Measurements from ENCODE around the gene NEURL2. TPM values are rescaled to one million over a fixed set of nuclear protein-coding genes. Genes with fewer than 3 reads are reported as not detected.

The NEURL2 gene
- 4.7 and 6.8 TPM in 2 replicates for total RNA-seq

GRCh38 chr20:45890985-45891983 lies at the start of gene NEURL2, which contains the start of gene CTSA:
Gene NEURL2 (minus strand): TSS chr20:45891208. CDS start chr20:45890991, 217 bp downstream.
Gene CTSA (plus strand): TSS chr20:45891335. CDS start chr20:45891569, 234 bp downstream.

GRCh38 chr20:45934586-45935415 lies 43.8 kb upstream of the NEURL2 start, which contains the start of gene PCIF1:
Gene PCIF1 (plus strand): TSS chr20:45934683. CDS start chr20:45939000, 4,317 bp downstream.

GRCh38 chr20:45911486-45912343 lies 20.7 kb upstream of the NEURL2 start, which contains the start of gene PLTP:
Gene PLTP (minus strand): TSS chr20:45912155. CDS start chr20:45911452, 703 bp downstream.

GRCh38 chr20:45887346-45887715 lies 3.7 kb downstream of the NEURL2 start, which contains the start of gene SPATA25:
Gene SPATA25 (minus strand): TSS chr20:45887622. CDS start chr20:45887590, 32 bp downstream.

GRCh38 chr20:45880988-45881788 lies 9.8 kb downstream of the NEURL2 start, which contains the start of gene ZSWIM1:
Gene ZSWIM1 (plus strand): TSS chr20:45881227. CDS start chr20:45882593, 1,366 bp downstream.

GRCh38 chr20:45857114-45857881 lies 33.7 kb downstream of the NEURL2 start, which contains the start of the genes ACOT8 and ZSWIM3:
Gene ACOT8 (minus strand): TSS chr20:45857392. CDS start chr20:45857315, 77 bp downstream.
Gene ZSWIM3 (plus strand): TSS chr20:45857614. CDS start chr20:45857826, 212 bp downstream.

Other genes with a start within 250 kb of the NEURL2 start
- gene WFDC11, start 221.0 kb downstream of the NEURL2 start, total RNA-seq = not detected in 2 replicates
- gene WFDC13, start 189.2 kb downstream of the NEURL2 start, total RNA-seq = not detected in 2 replicates
- 0.26 TPM in 1 of 2 replicates, not detected in the other for gene WFDC10B, start 186.2 kb downstream of the NEURL2 start, total RNA-seq
- not detected in 2 replicates for gene SPINT4, start 168.9 kb downstream of the NEURL2 start, total RNA-seq
- 0.17 and 0.95 TPM in 2 replicates for gene WFDC3, start 99.3 kb downstream of the NEURL2 start, total RNA-seq
- gene DNTTIP1, start 99.3 kb downstream of the NEURL2 start, total RNA-seq = 16.9 and 20.5 TPM in 2 replicates
- 1.9 and 3.9 TPM in 2 replicates for gene UBE2C, start 78.6 kb downstream of the NEURL2 start, total RNA-seq
- gene TNNC2, start 63.9 kb downstream of the NEURL2 start, total RNA-seq = 1.9 and 6.7 TPM in 2 replicates
- 80.1 and 108 TPM in 2 replicates for gene SNX21, start 57.4 kb downstream of the NEURL2 start, total RNA-seq
- 46.2 and 58.5 TPM in 2 replicates for gene ACOT8, start 33.8 kb downstream of the NEURL2 start, total RNA-seq
- 5.0 and 7.0 TPM in 2 replicates for gene ZSWIM3, start 33.6 kb downstream of the NEURL2 start, total RNA-seq
- gene ZSWIM1, start 10.0 kb downstream of the NEURL2 start, total RNA-seq = 3.0 and 3.7 TPM in 2 replicates
- 1.4 and 2.0 TPM in 2 replicates for gene SPATA25, start 3.6 kb downstream of the NEURL2 start, total RNA-seq
- gene CTSA, start 127 bp upstream of the NEURL2 start, total RNA-seq = 134 and 234 TPM in 2 replicates
- gene PLTP, start 20.9 kb upstream of the NEURL2 start, total RNA-seq = 27.0 and 67.7 TPM in 2 replicates
- 6.1 and 6.6 TPM in 2 replicates for gene PCIF1, start 43.5 kb upstream of the NEURL2 start, total RNA-seq
- 9.1 and 14.1 TPM in 2 replicates for gene ZNF335, start 81.0 kb upstream of the NEURL2 start, total RNA-seq
- gene MMP9, start 117.7 kb upstream of the NEURL2 start, total RNA-seq = not detected in 2 replicates
- gene SLC12A5, start 138.0 kb upstream of the NEURL2 start, total RNA-seq = under 0.01 TPM in 2 replicates
- gene NCOA5, start 198.8 kb upstream of the NEURL2 start, total RNA-seq = 5.4 and 7.2 TPM in 2 replicates
- 0.52 and 0.95 TPM in 2 replicates for gene CD40, start 227.1 kb upstream of the NEURL2 start, total RNA-seq

Data from bronchial smooth muscle cell (primary cell).